CD14-positive monocyte (primary cell): Measurements from ENCODE around the gene ACSF3. TPM values are rescaled to one million over a fixed set of nuclear protein-coding genes. Genes with fewer than 3 reads are reported as not detected.

ENCODE experiments used
- DNase-seq, 3 donors: peaks; one replicate each; pipeline ENCODE4 v3.0.0-alpha.2; 2011 to 2022
- H2AFZ ChIP-seq: 2 replicates; pipeline ENCODE4 v1.6.0; 2012; ENCODE audit warnings: mild to moderate bottlenecking, low read depth, low read length, inconsistent platforms; ENCODE audit not compliant: insufficient read depth, poor library complexity, severe bottlenecking
- H3K27ac ChIP-seq, 2 donors: 1 replicate in 1 of 2; 2 replicates in 1 of 2; pipeline ENCODE4 v1.5.1; 2012 to 2013; ENCODE audit warnings: low read length in 2 of 2, control low read depth in 1 of 2, inconsistent platforms in 1 of 2, low read depth in 1 of 2, mild to moderate bottlenecking in 1 of 2
- H3K27me3 ChIP-seq, 2 donors: one replicate each; pipeline versions ENCODE4 v1.6.0 to v1.6.1; 2011 to 2013; ENCODE audit warnings: low read length in 2 of 2; ENCODE audit not compliant: control insufficient read depth in 2 of 2, insufficient read depth in 2 of 2
- H3K36me3 ChIP-seq, 2 donors: replicated peaks in 1 of 2; 1 replicate in 1 of 2; 2 replicates in 1 of 2; pipeline versions ENCODE4 v1.5.1 to v1.6.1; 2012 to 2013; ENCODE audit warnings: low read length in 2 of 2, control low read depth in 1 of 2, inconsistent platforms in 1 of 2, mild to moderate bottlenecking in 1 of 2; ENCODE audit not compliant: insufficient read depth in 2 of 2, control insufficient read depth in 1 of 2
- H3K4me1 ChIP-seq, 2 donors: 1 replicate in 1 of 2; 2 replicates in 1 of 2; pipeline versions ENCODE4 v1.5.1 to v1.6.1; 2012 to 2013; ENCODE audit warnings: low read length in 2 of 2, control low read depth in 1 of 2, inconsistent platforms in 1 of 2, mild to moderate bottlenecking in 1 of 2, moderate library complexity in 1 of 2; ENCODE audit not compliant: insufficient read depth in 2 of 2, control insufficient read depth in 1 of 2
- H3K4me2 ChIP-seq: replicated peaks from 2 replicates; pipeline ENCODE3; 2012; ENCODE audit warnings: low read length, moderate library complexity, mild to moderate bottlenecking; ENCODE audit not compliant: poor library complexity, severe bottlenecking; ENCODE audit errors: extremely low read depth
- H3K4me3 ChIP-seq, 3 experiments: fragments of 200-600 bp in 1 of 3; sonication (generic) in 1 of 3; replicated peaks in 1 of 3; 1 replicate in 2 of 3; 2 replicates in 1 of 3; pipeline ENCODE4 v1.5.1; 2011 to 2013; ENCODE audit warnings: low read length in 3 of 3, mild to moderate bottlenecking in 3 of 3, control low read depth in 2 of 3, low read depth in 2 of 3, inconsistent platforms in 1 of 3, moderate library complexity in 1 of 3
- H3K79me2 ChIP-seq: 2 replicates; pipeline ENCODE4 v1.6.0; 2012; ENCODE audit warnings: mild to moderate bottlenecking, control low read depth, inconsistent platforms, low read length, moderate library complexity; ENCODE audit not compliant: insufficient read depth
- H3K9ac ChIP-seq: 2 replicates; pipeline ENCODE4 v1.6.0; 2017; ENCODE audit warnings: low read length, mild to moderate bottlenecking; ENCODE audit not compliant: insufficient read depth, poor library complexity, severe bottlenecking
- H3K9me3 ChIP-seq, 2 donors: replicated peaks in 1 of 2; 1 replicate in 1 of 2; 2 replicates in 1 of 2; pipeline versions ENCODE4 v1.5.1 to v1.6.1; 2012 to 2013; ENCODE audit warnings: low read length in 2 of 2, control low read depth in 1 of 2; ENCODE audit not compliant: control insufficient read depth in 1 of 2, insufficient read depth in 1 of 2
- H4K20me1 ChIP-seq: 2 replicates; pipeline ENCODE4 v1.6.0; 2012; ENCODE audit warnings: mild to moderate bottlenecking, low read length, control low read depth, moderate library complexity; ENCODE audit not compliant: insufficient read depth
- H3K27ac Mint-ChIP-seq, 7 donors: one replicate each; pipeline ENCODE4 v1.8.0; 2020; ENCODE audit warnings: mild to moderate bottlenecking in 7 of 7, mixed read lengths in 7 of 7, moderate library complexity in 6 of 7, inconsistent platforms in 2 of 7
- H3K27me3 Mint-ChIP-seq, 3 donors: one replicate each; pipeline ENCODE4 v1.8.0; 2021 to 2022; ENCODE audit warnings: low read depth in 3 of 3, mild to moderate bottlenecking in 3 of 3, mixed read lengths in 3 of 3, moderate library complexity in 3 of 3, inconsistent platforms in 1 of 3
- H3K36me3 Mint-ChIP-seq, 2 donors: one replicate each; pipeline ENCODE4 v1.8.0; 2020; ENCODE audit warnings: mixed read lengths in 2 of 2, inconsistent platforms in 1 of 2, mild to moderate bottlenecking in 1 of 2
- H3K4me1 Mint-ChIP-seq: one replicate; pipeline ENCODE4 v1.8.0; 2020; ENCODE audit warnings: mild to moderate bottlenecking, mixed read lengths
- H3K4me3 Mint-ChIP-seq, 2 donors: one replicate each; pipeline ENCODE4 v1.8.0; 2020; ENCODE audit warnings: mild to moderate bottlenecking in 2 of 2, mixed read lengths in 2 of 2, moderate library complexity in 1 of 2
- H3K9me3 Mint-ChIP-seq, 7 donors: one replicate each; pipeline ENCODE4 v1.8.0; 2020 to 2022; ENCODE audit warnings: mixed read lengths in 7 of 7, mild to moderate bottlenecking in 6 of 7, moderate library complexity in 6 of 7, inconsistent platforms in 2 of 7
- CTCF ChIP-seq: fragments of 200-600 bp; IDR thresholded peaks from one replicate; pipeline ENCODE4 v1.8.0; 2022; ENCODE audit warnings: antibody characterized with exemption, mild to moderate bottlenecking
- WGBS: methylation state at CpG from one replicate; pipeline ENCODE4 v1.1.5; 2013; ENCODE audit warnings: missing lambda C conversion rate; ENCODE audit not compliant: insufficient coverage; 5-methylcytosine and 5-hydroxymethylcytosine counted together
- intact Hi-C, 2 donors: fragments of 100-400 bp; cut with micrococcal nuclease; formaldehyde crosslinking; loops; one replicate each; pipeline versions ENCODE4 v1.15.0 to v1.15.1; 2023
- polyA plus RNA-seq, 3 donors: library from polyadenylated mRNA; depleted of rRNA in 1 of 3; unstranded in 2 of 3; stranded (reverse) in 1 of 3; fragments of 300-500 nt in 2 of 3; fragments of >200 nt in 1 of 3; fragmentation: Illumina TruSeq in 2 of 3; gene quantifications; 1 replicate in 2 of 3; 2 replicates in 1 of 3; pipeline ENCODE4 v1.2.3, GENCODE V29; 2012 to 2021

The ACSF3 gene
- polyA plus RNA-seq, 3 donors, result 23.5 to 26.7 (median 26.4) TPM

GRCh38 chr16:89133457-89134127 lies 39.9 kb downstream of the ACSF3 start:
- intact Hi-C loops, result no loop called here
- Histone ChIP-seq H3K9ac (no peak overlapping the region), H3K4me1 (no peaks in the 10 kb centered on the region), H3K4me2 (no peak overlapping the region), H3K36me3 (peaks cover 58 to 83% of the 10 kb centered on the region in 2 donors), H2AFZ (no peak overlapping the region), H3K9me3 (peaks cover 0 to 8% of the 10 kb centered on the region in 2 donors), H3K27ac (no peak overlapping the region), H3K27me3 (no peaks in the 10 kb centered on the region), H4K20me1 (peaks cover 18% of the 10 kb centered on the region), H3K79me2 (no peaks in the 10 kb centered on the region), H3K4me3 (no peak overlapping the region)
- Mint-ChIP-seq H3K27ac (peak overlapping the region in 3 of 7 donors; percentile 18 to 73 (median 37)), H3K4me1 (no peaks in the 10 kb centered on the region), H3K4me3 (no peak overlapping the region), H3K27me3 (no peaks in the 10 kb centered on the region), H3K9me3 (peaks cover 5 to 11% (median 8%) of the 10 kb centered on the region in 7 donors), H3K36me3 (peaks cover 55 to 83% of the 10 kb centered on the region in 2 donors)
- 98% methylated on average over 21 of the region's 25 CpGs for WGBS
- no peak for TF ChIP-seq CTCF
- no peak for DNase-seq

GRCh38 chr16:89134269-89134668 lies 40.6 kb downstream of the ACSF3 start:
- peaks cover 18% of the 10 kb centered on the region for H4K20me1 ChIP-seq
- no peaks in the 10 kb centered on the region for H3K27me3 ChIP-seq
- H3K27me3 Mint-ChIP-seq, result no peaks in the 10 kb centered on the region
- H3K27ac ChIP-seq, result no peak overlapping the region
- H3K9me3 Mint-ChIP-seq, result peaks cover 0 to 6% (median 5%) of the 10 kb centered on the region in 7 donors
- H3K4me1 ChIP-seq, result no peaks in the 10 kb centered on the region
- H3K27ac Mint-ChIP-seq, result peak overlapping the region in 1 of 7 donors; percentile 3
- no peaks in the 10 kb centered on the region for H3K79me2 ChIP-seq
- peaks cover 0 to 4% of the 10 kb centered on the region in 2 donors for H3K9me3 ChIP-seq
- no peak overlapping the region for H3K4me2 ChIP-seq
- no peak overlapping the region for H3K4me3 Mint-ChIP-seq
- no peak overlapping the region for H3K9ac ChIP-seq
- TF ChIP-seq CTCF, result no peak
- no peak overlapping the region for H2AFZ ChIP-seq
- 95% methylated on average over 11 of the region's 20 CpGs for WGBS
- peaks cover 56 to 76% of the 10 kb centered on the region in 2 donors for H3K36me3 ChIP-seq
- H3K36me3 Mint-ChIP-seq, result peaks cover 48 to 83% of the 10 kb centered on the region in 2 donors
- DNase-seq, result no peak
- no peaks in the 10 kb centered on the region for H3K4me1 Mint-ChIP-seq
- intact Hi-C loops, result no loop called here
- H3K4me3 ChIP-seq, result no peak overlapping the region
